Lower lobe of right lung (tissue), 2 donors: ENCODE data around the gene DOHH. TPM values are rescaled to one million over a fixed set of nuclear protein-coding genes. Genes with fewer than 3 reads are reported as not detected.

ENCODE experiments used
- ATAC-seq, 2 donors: fragments of 200-7000 bp; cut with Tn5 transposase; one replicate each; pipeline ENCODE4 v1.9.1; 2020 to 2022; ENCODE audit warnings: mild to moderate bottlenecking in 2 of 2, moderate library complexity in 2 of 2
- DNase-seq: peaks from one replicate; pipeline ENCODE4 v3.0.0-alpha.2; 2020
- H3K27ac ChIP-seq: fragments of 200-600 bp; one replicate; pipeline ENCODE4 v1.8.0; 2022
- H3K27me3 ChIP-seq: fragments of 200-600 bp; one replicate; pipeline ENCODE4 v1.8.0; 2022; ENCODE audit warnings: low read depth
- H3K36me3 ChIP-seq: fragments of 200-600 bp; one replicate; pipeline ENCODE4 v1.8.0; 2022; ENCODE audit warnings: mild to moderate bottlenecking
- H3K4me1 ChIP-seq: fragments of 200-600 bp; one replicate; pipeline ENCODE4 v1.8.0; 2022
- H3K4me3 ChIP-seq: fragments of 200-600 bp; one replicate; pipeline ENCODE4 v1.8.0; 2022; ENCODE audit warnings: mild to moderate bottlenecking
- H3K9me3 ChIP-seq: fragments of 200-600 bp; one replicate; pipeline ENCODE4 v1.8.0; 2022
- CTCF ChIP-seq: fragments of 200-600 bp; IDR thresholded peaks from one replicate; pipeline ENCODE4 v1.8.0; 2022; ENCODE audit warnings: antibody characterized with exemption, mild to moderate bottlenecking
- intact Hi-C: fragments of 100-400 bp; cut with DNase I; formaldehyde crosslinking; loops from one replicate; pipeline ENCODE4 v1.11.0; 2022
- total RNA-seq: library from RNA; stranded (reverse); fragmentation: NEBNext Ultra II Directional; extraction: Animal tissue kit (Norgen Biotek cat#: 25700); gene quantifications from one replicate; pipeline ENCODE4 v1.2.1, GENCODE V29; 2021
- donor health status: DM: no; HTN: yes; CAD: no; lungs with severe emphysema.

Gene DOHH
- total RNA-seq, 1 donor from 2014 or later: 9.9 TPM

- Histone ChIP-seq H3K9me3 (no peaks in the 10 kb centered on the region), H3K4me3 (no peak overlapping the region), H3K4me1 (no peaks in the 10 kb centered on the region), H3K27me3 (no peaks in the 10 kb centered on the region), H3K27ac (no peak overlapping the region), H3K36me3 (peaks cover 74% of the 10 kb centered on the region)
- DNase-seq (no peak), ATAC-seq (no peak)
- intact Hi-C loops: no loop called here
- TF ChIP-seq CTCF: no peak
Observed at GRCh38 chr19:3524078-3524842, 23.8 kb upstream of the DOHH start.

DNA sequence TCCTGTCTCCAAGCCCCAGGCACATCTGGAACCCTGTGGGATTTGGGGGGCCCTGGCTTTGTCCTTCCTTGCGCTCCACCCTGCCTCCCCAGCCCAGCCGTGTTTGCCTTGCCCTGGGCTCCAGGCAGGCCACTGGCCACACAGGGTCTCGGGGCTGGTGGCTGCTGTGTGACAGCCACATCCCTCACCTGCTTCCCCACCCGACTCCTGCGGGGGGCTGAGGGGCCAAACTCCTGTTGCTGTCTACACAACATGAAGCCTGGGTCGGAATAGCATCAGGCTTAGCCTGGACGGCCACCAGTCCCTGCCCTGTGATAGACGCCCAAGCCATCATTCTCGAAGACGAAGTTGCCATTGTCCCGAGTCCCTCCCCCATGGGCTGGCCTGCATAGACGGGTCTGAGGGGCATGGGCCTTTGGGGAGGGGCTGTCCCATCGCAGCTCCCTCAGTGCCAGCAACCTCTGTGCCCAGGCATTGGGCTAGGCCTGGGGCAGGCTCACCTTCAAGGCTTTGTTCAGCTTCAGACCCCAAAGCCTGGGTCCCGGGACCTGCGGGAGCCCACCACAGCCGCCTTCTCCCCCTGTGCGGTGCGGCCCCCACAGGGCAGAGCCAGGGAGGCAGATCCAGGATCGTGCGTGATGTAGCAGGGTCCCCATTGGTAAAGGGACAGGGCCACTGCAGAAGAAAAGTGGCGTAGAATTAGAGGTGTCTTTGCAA is 23.0 kb upstream of the DOHH start:
- Histone ChIP-seq H3K9me3 (no peaks in the 10 kb centered on the region), H3K27ac (no peak overlapping the region), H3K4me3 (no peak overlapping the region), H3K36me3 (peaks cover 81% of the 10 kb centered on the region), H3K27me3 (no peaks in the 10 kb centered on the region), H3K4me1 (no peaks in the 10 kb centered on the region)
- DNase-seq: no peak
- intact Hi-C loops: no loop called here
- no peak for ATAC-seq
- TF ChIP-seq CTCF: no peak

DNA sequence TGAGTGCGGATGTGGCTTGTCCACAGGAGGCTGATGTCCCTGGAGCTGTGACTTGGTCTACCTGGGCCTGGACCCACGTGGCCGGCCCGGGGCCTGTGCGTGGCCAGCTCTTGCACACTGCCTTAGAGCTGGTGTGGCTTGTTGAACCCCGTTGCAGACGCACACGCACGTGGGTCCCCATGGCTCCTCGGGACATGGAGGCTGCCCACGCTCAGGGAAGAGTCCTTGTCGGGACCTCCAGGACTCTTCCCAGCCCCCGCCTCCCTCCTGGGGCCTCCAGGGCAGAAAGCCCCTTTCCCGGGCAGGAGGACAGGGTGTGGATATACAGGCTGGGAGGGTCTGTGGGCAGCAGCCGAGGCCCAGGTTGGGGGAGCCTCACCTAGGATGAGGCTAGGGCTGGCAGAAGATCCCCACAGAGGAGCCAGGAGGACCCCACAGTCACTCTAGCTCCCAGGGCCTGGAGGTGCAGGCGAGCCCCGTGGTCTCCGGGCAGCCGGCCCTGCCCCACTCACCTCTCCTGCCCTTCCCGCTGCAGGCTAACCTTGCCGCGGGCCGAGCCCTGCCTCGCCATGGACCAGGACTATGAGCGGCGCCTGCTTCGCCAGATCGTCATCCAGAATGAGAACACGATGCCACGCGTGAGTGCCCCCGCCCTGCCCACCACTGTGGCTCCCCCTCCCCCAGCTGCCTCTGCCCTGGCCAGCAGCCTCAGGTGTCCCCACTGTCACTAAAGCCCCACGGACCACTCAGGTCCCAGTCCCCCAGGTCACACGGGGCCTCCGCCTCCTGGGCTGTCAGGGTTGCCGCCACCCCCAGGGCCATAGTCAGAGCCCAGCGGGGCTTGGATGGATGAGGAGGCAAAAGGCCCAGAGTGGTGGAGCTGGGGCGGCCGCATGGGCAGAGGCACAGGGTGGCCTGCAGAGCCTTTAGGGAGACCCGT is 22.2 kb upstream of the DOHH start:
- Histone ChIP-seq H3K27me3 (no peaks in the 10 kb centered on the region), H3K9me3 (no peaks in the 10 kb centered on the region), H3K4me1 (peaks cover 2% of the 10 kb centered on the region), H3K27ac (no peak overlapping the region), H3K36me3 (peaks cover 74% of the 10 kb centered on the region), H3K4me3 (no peak overlapping the region)
- DNase-seq (no peak), ATAC-seq (no peak)
- TF ChIP-seq CTCF: no peak
- intact Hi-C loops: no loop called here

DNA sequence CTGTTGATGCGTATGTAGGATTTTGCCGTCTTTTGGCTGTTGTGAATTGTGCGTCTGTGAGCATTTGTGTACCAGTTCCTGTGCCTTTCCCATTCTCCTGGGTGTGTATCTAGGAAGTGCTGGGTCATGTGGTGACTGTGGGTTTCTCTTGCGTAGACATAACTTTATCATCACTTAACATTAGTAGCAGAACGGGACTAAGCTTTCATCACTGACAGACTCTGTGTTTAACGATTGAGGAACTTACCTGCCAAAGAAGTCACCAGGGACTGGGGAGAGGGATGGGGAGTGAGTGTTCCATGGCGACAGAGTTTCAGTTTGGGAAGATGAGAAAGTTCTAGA is 20.6 kb upstream of the DOHH start:
- no peak for DNase-seq
- H3K27me3 ChIP-seq: no peaks in the 10 kb centered on the region
- intact Hi-C loops: no loop called here
- no peaks in the 10 kb centered on the region for H3K9me3 ChIP-seq
- no peak overlapping the region for H3K27ac ChIP-seq
- H3K4me1 ChIP-seq: peaks cover 16% of the 10 kb centered on the region
- no peak for TF ChIP-seq CTCF
- H3K36me3 ChIP-seq: peaks cover 65% of the 10 kb centered on the region
- ATAC-seq: no peak
- H3K4me3 ChIP-seq: no peak overlapping the region
